Muscle of back (tissue), 11 donors: ENCODE results near the gene OTOA. TPM values are rescaled to one million over a fixed set of nuclear protein-coding genes. Genes with fewer than 3 reads are reported as not detected.
"Not testable (repeated sequence)": the region's sequence is repeated elsewhere in the genome, so short reads cannot be mapped to it uniquely, and the experiment has no call there.

Experiments
- DNase-seq, 3 donors: peaks; one replicate each; pipeline versions ENCODE4 v3.0.0 to v3.0.0-alpha.2; 2013
- polyA plus RNA-seq, 10 donors: library from polyadenylated mRNA; unstranded; fragments of 120-200 nt; gene quantifications; one replicate each; pipeline ENCODE4 v1.2.1, GENCODE V29; 2013; ENCODE audit not compliant: insufficient read length in 10 of 10

OTOA gene
- polyA plus RNA-seq, 10 donors: 0.04 to 0.32 (median 0.10) TPM; not detected in 4

DNA sequence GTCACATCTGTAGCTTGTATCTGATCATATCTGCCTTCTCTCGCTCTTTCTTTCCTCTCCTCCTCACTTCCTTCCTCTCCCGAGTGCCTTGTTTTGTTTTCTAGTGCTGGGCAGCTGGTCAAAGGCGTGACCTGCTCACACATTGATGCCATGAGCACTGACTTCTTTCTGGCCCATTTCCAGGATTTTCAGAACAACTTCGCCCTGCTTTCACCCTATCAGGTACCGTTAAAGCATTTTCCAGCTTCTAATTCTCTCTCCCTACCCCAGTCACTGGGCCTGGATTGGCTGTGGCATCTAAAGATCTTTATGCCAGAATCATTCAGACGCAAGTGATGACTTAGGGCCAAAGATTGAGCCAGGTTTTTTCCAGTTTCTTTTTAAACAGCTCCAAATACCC lies 55.5 kb downstream of the OTOA start:
- DNase-seq: no peak

DNA sequence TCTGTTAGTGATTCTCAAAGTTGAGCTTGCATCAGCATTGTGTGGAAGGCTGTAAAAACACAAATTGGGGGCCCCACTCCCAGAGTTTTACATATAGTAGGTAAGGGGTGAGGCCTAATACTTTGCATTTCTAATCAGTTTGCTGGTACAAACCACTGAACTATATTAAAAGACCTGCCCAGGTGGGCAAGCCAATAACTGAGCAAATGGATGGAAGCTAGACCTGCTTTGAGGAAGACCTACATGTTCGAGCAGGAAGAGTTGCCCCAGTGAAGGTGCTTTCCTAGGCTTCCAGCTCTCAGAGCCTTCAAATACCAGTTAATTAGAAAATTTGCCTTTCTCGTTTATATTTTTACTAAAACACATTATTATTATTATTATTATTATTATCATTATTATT lies 56.8 kb downstream of the OTOA start:
- no peak for DNase-seq

- no peak for DNase-seq
Measured at GRCh38 chr16:21722771-21723455, 59.1 kb downstream of the OTOA start.

DNA sequence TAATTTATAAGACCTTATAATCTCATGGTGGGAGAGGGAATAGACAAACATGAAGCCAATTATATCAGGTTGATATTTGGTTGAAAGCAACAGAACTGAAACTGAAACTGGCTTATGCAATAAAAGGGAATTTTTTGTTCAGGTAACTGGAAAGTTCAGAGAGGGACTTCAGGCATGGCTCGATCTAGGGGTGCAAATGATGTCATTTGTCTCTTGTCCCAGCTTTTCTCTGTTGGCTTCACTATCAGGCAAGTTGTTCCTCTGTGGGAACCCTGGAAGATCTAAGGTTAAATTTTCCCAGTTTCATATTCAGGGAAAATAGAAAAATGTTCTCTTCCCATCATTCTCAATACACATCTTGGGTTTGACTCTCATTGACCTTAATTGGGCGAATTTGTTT lies 59.8 kb downstream of the OTOA start:
- DNase-seq: no peak

GRCh38 chr16:21727344-21727743 lies 63.6 kb downstream of the OTOA start:
- no peak for DNase-seq

DNA sequence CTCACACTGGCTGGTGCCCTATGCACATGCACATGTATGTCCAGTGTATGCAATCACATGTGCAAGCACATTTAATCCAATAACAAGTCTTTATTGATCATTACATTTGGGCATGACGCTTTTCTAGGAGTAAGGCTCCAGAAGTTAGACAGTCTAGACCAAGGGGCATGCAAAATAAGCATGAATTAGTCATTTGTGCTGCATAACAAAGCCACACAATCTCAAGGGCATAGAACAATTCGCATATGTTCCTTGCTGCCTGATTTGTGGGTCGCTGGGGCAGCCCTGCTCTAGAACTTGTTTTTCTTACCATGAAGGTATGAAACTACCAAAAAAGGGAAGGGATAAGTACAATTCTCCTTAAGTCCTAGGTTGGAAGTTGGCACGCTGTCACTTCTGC lies 67.5 kb downstream of the OTOA start:
- not testable (repeated sequence) for DNase-seq

DNA sequence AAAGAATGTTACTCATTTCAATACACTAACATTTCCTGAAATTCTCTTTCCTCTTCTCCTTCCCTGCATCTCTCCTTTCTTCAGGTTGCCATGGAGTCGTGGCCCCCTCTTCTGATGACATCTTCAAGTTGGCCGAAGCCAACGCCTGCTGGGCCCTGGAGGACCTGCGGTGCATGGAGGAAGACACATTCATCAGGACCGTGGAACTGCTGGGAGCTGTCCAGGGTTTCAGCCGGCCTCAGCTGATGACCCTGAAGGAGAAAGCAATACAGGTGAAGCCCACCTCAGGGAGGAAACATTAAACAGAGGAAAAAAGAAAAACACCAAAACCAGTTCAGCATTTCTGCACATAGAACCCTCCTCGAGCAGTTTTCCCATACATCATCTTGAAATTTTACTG lies 76.9 kb downstream of the OTOA start:
- not testable (repeated sequence) for DNase-seq

DNA sequence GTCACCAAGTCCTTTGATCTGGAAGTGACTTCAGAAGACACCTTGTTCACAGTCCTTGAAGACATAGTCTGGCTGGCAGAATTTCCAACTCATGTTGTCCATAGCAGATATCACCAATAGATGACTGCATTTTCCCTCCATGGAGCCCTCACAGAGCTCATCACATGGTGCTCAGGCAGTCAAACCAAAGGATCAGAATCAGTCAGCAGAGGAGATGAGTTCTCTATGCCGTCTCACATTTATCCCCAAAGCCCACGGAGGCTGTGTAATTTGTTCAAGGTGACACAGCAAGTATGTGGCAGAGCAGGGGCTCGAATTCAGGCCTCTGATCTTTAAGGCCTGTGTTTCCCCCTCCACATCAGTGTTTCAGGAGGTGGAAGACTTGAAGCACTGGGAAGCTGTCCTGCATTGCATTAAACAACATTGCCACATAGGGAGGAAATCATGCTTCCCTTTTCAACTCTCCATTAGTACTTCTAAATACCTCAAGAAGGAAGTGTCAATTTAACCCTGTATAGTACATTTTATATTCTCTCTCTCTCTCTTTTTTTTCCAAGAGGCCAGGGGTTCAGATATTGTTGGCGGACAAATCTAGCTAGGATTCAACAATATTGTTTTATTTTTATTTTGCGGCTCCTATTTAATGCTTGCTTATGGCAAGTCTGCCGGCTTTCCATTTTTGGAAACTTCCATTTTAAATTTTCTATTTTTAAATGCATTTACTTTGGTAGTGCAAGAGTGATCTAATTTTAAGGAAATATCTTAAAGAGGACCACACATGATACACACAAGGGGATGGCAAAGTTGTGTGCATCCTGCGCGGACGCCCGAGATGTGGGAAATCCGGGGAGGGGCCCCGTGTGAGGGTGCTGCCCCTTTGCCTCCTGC lies 92.7 kb downstream of the OTOA start:
- peak in 1 of 3 donors; percentile 3 for DNase-seq

DNA sequence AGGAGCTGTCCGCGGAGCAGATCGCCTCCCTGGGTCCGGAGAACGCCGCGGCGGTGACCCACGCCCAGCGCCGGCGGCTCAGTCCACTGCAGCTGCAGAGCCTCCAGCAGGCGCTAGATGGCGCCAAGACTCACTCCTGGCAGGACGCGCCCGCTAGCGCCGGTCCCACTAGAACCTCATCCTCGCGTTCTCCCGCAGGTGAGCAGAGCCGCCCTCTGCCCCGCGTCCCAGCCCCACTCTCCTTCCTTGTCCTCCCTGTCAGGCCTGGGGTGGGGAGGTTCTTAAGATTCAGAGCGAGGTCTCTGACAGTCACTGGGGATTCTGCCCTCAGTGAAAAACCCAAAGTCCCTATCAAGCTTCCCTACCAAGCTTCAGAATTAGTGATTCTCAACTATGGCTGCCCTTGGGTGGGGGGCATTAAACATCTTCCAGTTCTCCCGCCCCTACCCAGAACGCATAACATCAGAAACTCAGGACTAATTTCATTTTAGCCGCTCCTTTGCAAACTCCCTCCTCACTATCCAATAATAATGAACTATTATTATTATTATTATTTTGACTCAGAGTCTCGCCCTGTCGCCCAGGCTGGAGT lies 93.4 kb downstream of the OTOA start:
- not testable (repeated sequence) for DNase-seq

DNA sequence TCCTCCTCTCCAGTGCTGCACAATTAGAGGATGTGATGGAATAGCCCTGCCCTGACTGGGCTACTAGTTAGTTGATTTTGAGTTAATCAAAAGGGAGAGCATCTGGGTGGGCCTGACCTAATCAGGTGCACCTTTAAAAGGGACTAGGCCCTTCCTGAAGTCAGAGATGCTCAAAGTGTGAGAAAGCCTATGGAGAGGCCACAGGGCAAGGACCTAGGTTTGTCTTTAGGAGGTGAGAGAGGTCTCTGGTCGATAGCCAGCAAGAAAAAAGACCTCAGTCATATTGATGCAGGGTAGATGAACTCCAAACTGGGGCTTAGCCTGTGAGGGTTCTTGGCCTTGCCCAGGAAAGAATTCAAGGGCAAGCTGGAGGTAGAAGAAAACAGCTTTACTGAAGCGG lies 104.5 kb downstream of the OTOA start:
- not testable (repeated sequence) for DNase-seq

DNA sequence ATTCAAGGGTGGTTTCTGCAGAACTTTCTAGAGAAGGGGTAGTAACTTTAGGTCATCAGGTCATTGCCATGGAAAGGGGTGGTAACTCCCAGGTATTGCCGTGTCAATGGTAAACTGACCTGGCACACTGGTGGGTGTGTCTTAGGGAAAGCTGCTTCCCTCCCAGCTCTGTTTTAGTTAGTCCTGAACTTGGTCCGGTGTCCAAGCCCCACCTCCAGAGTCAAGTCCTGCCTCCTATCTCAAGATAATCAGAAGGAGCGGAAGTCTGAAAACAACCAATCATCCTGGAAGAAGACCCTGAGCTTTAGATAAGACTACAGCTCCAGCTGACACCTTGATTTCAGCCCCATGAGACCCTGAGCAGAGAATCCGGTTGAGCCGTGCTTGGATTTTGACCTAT lies 105.0 kb downstream of the OTOA start:
- DNase-seq: not testable (repeated sequence)

DNA sequence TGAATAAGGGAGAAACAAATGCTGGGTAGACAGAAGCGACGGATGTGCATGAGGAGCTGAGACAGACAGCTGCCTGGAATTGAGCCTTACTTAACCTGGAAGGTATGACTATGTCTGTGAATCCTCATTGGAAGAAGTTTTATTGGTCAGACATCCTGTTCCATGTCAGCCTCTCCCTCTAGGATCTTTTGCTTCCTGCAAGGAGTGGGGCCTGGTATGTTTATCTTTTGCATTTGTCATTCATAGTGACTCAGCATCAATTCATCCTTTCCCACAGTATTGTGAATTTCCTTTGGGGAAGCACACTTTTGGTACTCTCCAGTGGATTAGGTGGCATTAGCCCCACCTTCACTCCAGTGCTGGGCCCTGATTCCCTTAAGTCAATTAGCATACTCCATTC lies 105.5 kb downstream of the OTOA start:
- DNase-seq: peak in 1 of 3 donors; percentile 45

GRCh38 chr16:21770584-21770983 lies 106.8 kb downstream of the OTOA start:
- DNase-seq: not testable (repeated sequence)

- peak in 1 of 3 donors; percentile 34 for DNase-seq
Measured at GRCh38 chr16:21772547-21773206, 108.9 kb downstream of the OTOA start.

- not testable (repeated sequence) for DNase-seq
Measured at GRCh38 chr16:21773207-21773553, 109.4 kb downstream of the OTOA start.

DNA sequence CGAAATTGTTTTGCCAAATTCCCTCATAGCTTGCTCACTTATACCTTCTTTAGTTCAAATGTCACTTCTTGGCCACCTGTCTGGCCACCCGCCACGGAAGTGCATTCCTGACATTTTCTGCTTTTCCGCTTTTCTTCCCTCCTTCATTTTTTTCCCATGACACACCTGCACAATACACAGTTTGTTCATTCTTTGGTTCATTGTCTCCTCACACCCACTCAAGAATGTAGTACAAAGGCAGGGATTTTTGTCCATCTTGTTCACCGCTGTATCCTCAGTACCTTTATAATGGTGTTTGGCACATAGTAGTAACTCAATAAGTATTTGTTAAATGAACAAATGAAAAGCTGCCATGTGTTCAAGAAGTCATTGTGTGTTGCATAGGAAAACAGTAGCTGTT lies 116.8 kb downstream of the OTOA start:
- not testable (repeated sequence) for DNase-seq

DNA sequence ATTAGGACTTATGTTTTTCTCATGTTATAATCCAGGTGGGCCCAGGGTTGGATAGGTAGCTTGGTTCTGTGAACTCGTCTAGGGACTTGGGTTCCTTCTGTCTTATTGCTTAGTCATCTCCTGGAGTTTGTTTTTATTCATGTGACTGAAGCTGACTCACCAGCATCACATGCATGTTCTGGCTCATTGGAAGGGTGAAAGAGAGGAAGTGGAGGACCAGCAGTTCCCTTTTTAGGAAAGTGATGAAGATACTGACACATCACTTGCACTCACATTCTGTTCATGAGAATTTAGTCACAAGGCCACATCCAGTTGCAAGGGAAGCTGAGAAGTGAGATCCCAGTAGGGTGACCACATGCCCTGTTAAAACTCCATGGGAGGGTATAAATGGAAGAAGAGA lies 126.7 kb downstream of the OTOA start:
- not testable (repeated sequence) for DNase-seq

- not testable (repeated sequence) for DNase-seq
Measured at GRCh38 chr16:21793310-21793709, 129.5 kb downstream of the OTOA start.

GRCh38 chr16:21798601-21799000 lies 134.8 kb downstream of the OTOA start:
- not testable (repeated sequence) for DNase-seq

GRCh38 chr16:21801538-21802374 lies 138.0 kb downstream of the OTOA start:
- peak in 2 of 3 donors; percentile 20 to 27 for DNase-seq

GRCh38 chr16:21802375-21802663 lies 138.6 kb downstream of the OTOA start:
- DNase-seq: not testable (repeated sequence)
